Measurements from ENCODE around the gene AKAP8. TPM values are rescaled to one million over a fixed set of nuclear protein-coding genes. Genes with fewer than 3 reads are reported as not detected.

The AKAP8 gene
- total RNA-seq, 2 experiments from 2014 or later, result 31.5 to 37.2 TPM

- Mint-ChIP-seq H3K27me3 (no peaks in the 10 kb centered on the region), H3K36me3 (peaks cover 6% of the 10 kb centered on the region), H3K9me3 (no peaks in the 10 kb centered on the region), H3K4me1 (ENCODE audit: low read depth) (peaks cover 89% of the 10 kb centered on the region), H3K4me3 (peak overlapping the region; percentile 18), H3K27ac (peak overlapping the region; percentile 79)
- POLR2A ChIA-PET, result interaction anchor here (1.0 kb wide), 1 partner anchor 20 kb away, joined by 3 read pairs; no protein-coding TSS in a partner anchor
- intact Hi-C loops (cut with micrococcal nuclease), result no loop called here
- CTCF ChIA-PET, result interaction anchor here (0.8 kb wide), 1 partner anchor 23 kb away, joined by 3 read pairs; no protein-coding TSS in a partner anchor
- peak; percentile 43 for DNase-seq
Measured at GRCh38 chr19:15323496-15324235, 55.9 kb downstream of the AKAP8 start.

- Mint-ChIP-seq H3K27ac (peak overlapping the region; percentile 64), H3K4me1 (ENCODE audit: low read depth) (peaks cover 90% of the 10 kb centered on the region), H3K27me3 (no peaks in the 10 kb centered on the region), H3K36me3 (peaks cover 6% of the 10 kb centered on the region), H3K4me3 (no peak overlapping the region), H3K9me3 (no peaks in the 10 kb centered on the region)
- ChIA-PET POLR2A (no interaction called here), CTCF (interaction anchor here (0.7 to 0.8 kb wide), 2 partner anchors 48 to 234 kb away, joined by 3 read pairs; no protein-coding TSS in a partner anchor)
- intact Hi-C loops (cut with micrococcal nuclease), result no loop called here
- no peak for DNase-seq
Measured at GRCh38 chr19:15321739-15322138, 57.8 kb downstream of the AKAP8 start.

GRCh38 chr19:15320116-15320515 lies 59.5 kb downstream of the AKAP8 start:
- Mint-ChIP-seq H3K27ac (peak overlapping the region; percentile 30), H3K9me3 (no peaks in the 10 kb centered on the region), H3K36me3 (peaks cover 7% of the 10 kb centered on the region), H3K4me1 (ENCODE audit: low read depth) (peaks cover 90% of the 10 kb centered on the region), H3K27me3 (no peaks in the 10 kb centered on the region), H3K4me3 (no peak overlapping the region)
- CTCF ChIA-PET, result interaction anchor here (0.9 to 1.0 kb wide), 2 partner anchors 19 to 722 kb away, joined by 3 read pairs; no protein-coding TSS in a partner anchor
- POLR2A ChIA-PET, result interaction anchor here (1.0 kb wide), 1 partner anchor 58 kb away, joined by 3 read pairs; no protein-coding TSS in a partner anchor
- intact Hi-C loops (cut with micrococcal nuclease), result no loop called here
- no peak for DNase-seq

GRCh38 chr19:15318241-15318691 lies 61.3 kb downstream of the AKAP8 start:
- ChIA-PET CTCF (interaction anchor here (0.9 to 1.3 kb wide), 2 partner anchors 14 to 55 kb away, joined by 3 read pairs; no protein-coding TSS in a partner anchor), POLR2A (interaction anchor here (0.8 to 3.1 kb wide), 7 partner anchors 12 to 60 kb away, joined by 3 to 20 read pairs (median 6); partner anchors contain the start of gene BRD4)
- Mint-ChIP-seq H3K27ac (peak overlapping the region; percentile 76), H3K36me3 (peaks cover 5% of the 10 kb centered on the region), H3K4me1 (ENCODE audit: low read depth) (peaks cover 87% of the 10 kb centered on the region), H3K4me3 (no peak overlapping the region), H3K9me3 (no peaks in the 10 kb centered on the region), H3K27me3 (no peaks in the 10 kb centered on the region)
- DNase-seq, result no peak
- intact Hi-C loops (cut with micrococcal nuclease), result loop anchor here (1.0 kb wide), 1 partner anchor 14 kb away; no protein-coding TSS in a partner anchor

GRCh38 chr19:15317392-15318071 lies 62.1 kb downstream of the AKAP8 start:
- POLR2A ChIA-PET, result interaction anchor here (0.8 to 3.1 kb wide), 6 partner anchors 13 to 61 kb away, joined by 3 to 20 read pairs (median 6); partner anchors contain the start of gene BRD4
- peaks cover 3% of the 10 kb centered on the region for H3K36me3 Mint-ChIP-seq
- peak overlapping the region; percentile 76 for H3K27ac Mint-ChIP-seq
- no peaks in the 10 kb centered on the region for H3K9me3 Mint-ChIP-seq
- H3K27me3 Mint-ChIP-seq, result no peaks in the 10 kb centered on the region
- CTCF ChIA-PET, result interaction anchor here (0.9 to 1.3 kb wide), 3 partner anchors 14 to 60 kb away, joined by 3 to 4 read pairs (median 3); no protein-coding TSS in a partner anchor
- no peak overlapping the region for H3K4me3 Mint-ChIP-seq
- DNase-seq, result no peak
- H3K4me1 Mint-ChIP-seq (ENCODE audit: low read depth), result peaks cover 87% of the 10 kb centered on the region
- intact Hi-C loops (cut with micrococcal nuclease), result loop anchor here (1.0 kb wide), 1 partner anchor 13 kb away; no protein-coding TSS in a partner anchor

- Mint-ChIP-seq H3K36me3 (peaks cover 1% of the 10 kb centered on the region), H3K27ac (peak overlapping the region; percentile 71), H3K27me3 (no peaks in the 10 kb centered on the region), H3K4me1 (ENCODE audit: low read depth) (peaks cover 86% of the 10 kb centered on the region), H3K4me3 (no peak overlapping the region), H3K9me3 (no peaks in the 10 kb centered on the region)
- POLR2A ChIA-PET, result interaction anchor here (1.5 to 3.1 kb wide), 3 partner anchors 12 to 32 kb away, joined by 6 to 20 read pairs (median 10); partner anchors contain the start of gene BRD4
- intact Hi-C loops (cut with micrococcal nuclease), result no loop called here
- DNase-seq, result no peak
- CTCF ChIA-PET, result interaction anchor here (1.2 kb wide), 1 partner anchor 62 kb away, joined by 4 read pairs; no protein-coding TSS in a partner anchor
Measured at GRCh38 chr19:15316498-15316897, 63.1 kb downstream of the AKAP8 start.

- CTCF ChIA-PET, result no interaction called here
- intact Hi-C loops (cut with micrococcal nuclease), result no loop called here
- no peaks in the 10 kb centered on the region for H3K27me3 Mint-ChIP-seq
Measured at GRCh38 chr19:15315101-15315500, 64.5 kb downstream of the AKAP8 start.

GRCh38 chr19:15313649-15314279 lies 65.8 kb downstream of the AKAP8 start:
- H3K36me3 Mint-ChIP-seq, result peaks cover 2% of the 10 kb centered on the region
- peaks cover 80% of the 10 kb centered on the region for H3K4me1 Mint-ChIP-seq (ENCODE audit: low read depth)
- H3K9me3 Mint-ChIP-seq, result no peaks in the 10 kb centered on the region
- CTCF ChIA-PET, result no interaction called here
- no peak for DNase-seq
- POLR2A ChIA-PET, result interaction anchor here (2.2 kb wide), 1 partner anchor 9 kb away, joined by 7 read pairs; no protein-coding TSS in a partner anchor
- H3K27me3 Mint-ChIP-seq, result no peaks in the 10 kb centered on the region
- H3K27ac Mint-ChIP-seq, result no peak overlapping the region
- H3K4me3 Mint-ChIP-seq, result no peak overlapping the region
- intact Hi-C loops (cut with micrococcal nuclease), result no loop called here

More at GRCh38 chr19:15315101-15315500, 64.5 kb downstream of the AKAP8 start:
- peaks cover 83% of the 10 kb centered on the region for H3K4me1 Mint-ChIP-seq (ENCODE audit: low read depth)
- H3K4me3 Mint-ChIP-seq, result no peak overlapping the region
- peaks cover 1% of the 10 kb centered on the region for H3K36me3 Mint-ChIP-seq
- no peaks in the 10 kb centered on the region for H3K9me3 Mint-ChIP-seq
- POLR2A ChIA-PET, result interaction anchor here (2.2 kb wide), 1 partner anchor 11 kb away, joined by 7 read pairs; no protein-coding TSS in a partner anchor
- no peak for DNase-seq
- H3K27ac Mint-ChIP-seq, result peak overlapping the region; percentile 71

- H3K36me3 Mint-ChIP-seq, result peaks cover 5% of the 10 kb centered on the region
- no peaks in the 10 kb centered on the region for H3K27me3 Mint-ChIP-seq
- POLR2A ChIA-PET, result interaction anchor here (0.9 to 1.3 kb wide), 2 partner anchors 12 to 18 kb away, joined by 3 read pairs; no protein-coding TSS in a partner anchor
- H3K4me3 Mint-ChIP-seq, result no peak overlapping the region
- peak overlapping the region; percentile 26 for H3K27ac Mint-ChIP-seq
- H3K4me1 Mint-ChIP-seq (ENCODE audit: low read depth), result peaks cover 81% of the 10 kb centered on the region
- no peaks in the 10 kb centered on the region for H3K9me3 Mint-ChIP-seq
- CTCF ChIA-PET, result no interaction called here
- intact Hi-C loops (cut with micrococcal nuclease), result no loop called here
- DNase-seq, result no peak
Measured at GRCh38 chr19:15307169-15307568, 72.4 kb downstream of the AKAP8 start.

GRCh38 chr19:15305582-15306334 lies 73.8 kb downstream of the AKAP8 start:
- DNase-seq, result no peak
- H3K27ac Mint-ChIP-seq, result peak overlapping the region; percentile 64
- CTCF ChIA-PET, result interaction anchor here (0.7 to 1.1 kb wide), 3 partner anchors 22 to 74 kb away, joined by 3 read pairs; partner anchors contain the start of gene AKAP8
- POLR2A ChIA-PET, result interaction anchor here (1.3 to 3.3 kb wide), 2 partner anchors 13 to 28 kb away, joined by 3 to 22 read pairs; partner anchors contain the start of gene BRD4
- intact Hi-C loops (cut with micrococcal nuclease), result no loop called here
- H3K4me3 Mint-ChIP-seq, result no peak overlapping the region
- H3K4me1 Mint-ChIP-seq (ENCODE audit: low read depth), result peaks cover 83% of the 10 kb centered on the region
- peaks cover 5% of the 10 kb centered on the region for H3K36me3 Mint-ChIP-seq
- H3K9me3 Mint-ChIP-seq, result no peaks in the 10 kb centered on the region
- H3K27me3 Mint-ChIP-seq, result no peaks in the 10 kb centered on the region

All from activated CD4-positive, alpha-beta memory T cell treated with anti-CD3 and anti-CD28 coated beads for 36 hours (primary cell).